ENCODE results near the gene YBEY. TPM values are rescaled to one million over a fixed set of nuclear protein-coding genes. Genes with fewer than 3 reads are reported as not detected.

YBEY gene
- total and polyA plus RNA-seq, 2 of the 13 experiments (the other 11 are each of a cell fraction or from before 2014, with no cell fraction given), result 6.5 to 8.9 TPM

- TF ChIP-seq REST (IDR thresholded peaks at IDR 0.05; ENCODE audit: borderline replicate concordance in 1 of 2, low read depth in 1 of 2, low read length in 2 of 2) (peak in 1 of 2 experiments; percentile 32; a peak in 1 of 4 replicates), PHF8 (CRISPR knock-in tag; IDR thresholded peaks at IDR 0.05) (peak; percentile 97), ETV6 (CRISPR knock-in tag; conservative IDR thresholded peaks at IDR 0.05) (peak; percentile 87), FOXA1 (IDR thresholded peaks at IDR 0.05) (no peak), FOXA1 (CRISPR knock-in tag; IDR thresholded peaks at IDR 0.05) (peak; percentile 31; the same call in 1 of the 2 replicates), ZNF639 (CRISPR knock-in tag; conservative IDR thresholded peaks at IDR 0.05) (peak; percentile 100), ZNF280B (CRISPR knock-in tag; IDR thresholded peaks at IDR 0.05; ENCODE audit: borderline replicate concordance) (no peak; the same call in 1 of the 2 replicates), ZBED4 (CRISPR knock-in tag; IDR thresholded peaks at IDR 0.05; ENCODE audit: borderline replicate concordance) (0 out of 2 replicates have a peak, but pooled peaks have one; percentile 78), DRAP1 (CRISPR knock-in tag; IDR thresholded peaks at IDR 0.05) (peak; percentile 61), TAF15 (IDR thresholded peaks at IDR 0.05; ENCODE audit: low read depth, low read length, poor library complexity, severe bottlenecking) (no peak), ATF3 (CRISPR knock-in tag; IDR thresholded peaks at IDR 0.05) (peak; percentile 7), SRSF9 (IDR thresholded peaks at IDR 0.05; ENCODE audit: borderline replicate concordance, insufficient read depth, low read depth, low read length, poor library complexity, severe bottlenecking) (no peak), ZNF770 (CRISPR knock-in tag; IDR thresholded peaks at IDR 0.05) (peak; percentile 70)
Measured at GRCh38 chr21:46285761-46286647, at the start of gene YBEY (continued).
